K562 (cell line): ENCODE data around the gene VWA3A. TPM values are rescaled to one million over a fixed set of nuclear protein-coding genes. Genes with fewer than 3 reads are reported as not detected.

Experiments
- ATAC-seq: fragments of 200-7000 bp; cut with Tn5 transposase; 3 replicates; pipeline ENCODE4 v1.9.1; 2020; ENCODE audit warnings: moderate library complexity
- BruUV-seq: library from RNA; stranded (reverse); fragments of 400-500 nt; replicated peaks from 2 replicates; lab custom pipeline; 2021; lab: Mats Ljungman, UMichigan
- CTCF ChIA-PET: fragments of 300-600 bp; formaldehyde crosslinking; extraction: SDS; loops from one replicate; lab custom pipeline; 2021; ENCODE audit warnings: low intra/inter-chr PET ratio; lab: Yijun Ruan, JAX
- POLR2A ChIA-PET: fragments of 300-600, 350-650 bp; sonication (Branson Sonifier 250); formaldehyde crosslinking; extraction: SDS; loops from one replicate; lab custom pipeline; 2021; ENCODE audit warnings: antibody characterized with exemption, inconsistent platforms; lab: Yijun Ruan, JAX
- DNase-seq, 4 experiments: peaks; one replicate each; pipeline versions ENCODE4 v3.0.0 to v3.0.0-alpha.2; 2011 to 2018; ENCODE audit warnings: low spot score in 3 of 4, mixed read lengths in 3 of 4; ENCODE audit errors: extremely low read depth in 1 of 4
- FAIRE-seq: peaks from 2 replicates; lab custom pipeline; 2011; peaks lifted over from hg19 to GRCh38; lab: Jason Lieb, UNC
- H2AFZ ChIP-seq: 2 replicates; pipeline ENCODE4 v1.6.0; 2011; ENCODE audit warnings: low read depth, low read length, control low read depth, inconsistent platforms
- H3K27ac ChIP-seq: fragments of 200-600 bp; 3 replicates; pipeline ENCODE4 v1.8.0; 2011; ENCODE audit warnings: low read depth, mild to moderate bottlenecking, control low read depth, inconsistent platforms, low read length, moderate library complexity, mixed read lengths; ENCODE audit errors: extremely low read depth
- H3K27me3 ChIP-seq, 2 experiments: fragments of 300-600 bp in 1 of 2; 2 replicates in 1 of 2; 3 replicates in 1 of 2; pipeline versions ENCODE4 v1.6.0 to v1.8.0; 2011; ENCODE audit warnings: inconsistent platforms in 2 of 2, low read length in 2 of 2, mild to moderate bottlenecking in 1 of 2, mixed read lengths in 1 of 2, moderate library complexity in 1 of 2; ENCODE audit not compliant: control insufficient read depth in 2 of 2, insufficient read depth in 2 of 2
- H3K36me3 ChIP-seq: fragments of 300-600 bp; 3 replicates; pipeline ENCODE4 v1.8.0; 2011; ENCODE audit warnings: mild to moderate bottlenecking, low read length, inconsistent platforms; ENCODE audit not compliant: control insufficient read depth, insufficient read depth
- H3K4me1 ChIP-seq, 2 experiments: fragments of 200-600 bp in 1 of 2; replicated peaks in 1 of 2; 2 replicates in 1 of 2; 3 replicates in 1 of 2; pipeline versions ENCODE4 v1.5.1 to v1.8.0; 2011; ENCODE audit warnings: inconsistent platforms in 2 of 2, low read length in 2 of 2, mild to moderate bottlenecking in 1 of 2, mixed read lengths in 1 of 2, moderate library complexity in 1 of 2; ENCODE audit not compliant: control insufficient read depth in 2 of 2, insufficient read depth in 2 of 2
- H3K4me2 ChIP-seq: 2 replicates; pipeline ENCODE4 v1.6.1; 2011; ENCODE audit warnings: low read length, control low read depth, inconsistent platforms, mixed read lengths; ENCODE audit not compliant: insufficient read depth
- H3K4me3 ChIP-seq: fragments of 200-600 bp; sonication (generic), shearing (Covaris generic); 2 replicates; pipeline ENCODE4 v1.5.1; 2016; ENCODE audit warnings: control low read depth, inconsistent platforms
- H3K79me2 ChIP-seq: fragments of 200-600 bp; 3 replicates; pipeline ENCODE4 v1.8.0; 2011; ENCODE audit warnings: low read length, inconsistent platforms; ENCODE audit not compliant: control insufficient read depth, insufficient read depth
- H3K9ac ChIP-seq, 2 experiments: 2 replicates each; pipeline versions ENCODE4 v1.6.0 to v1.6.1; 2011; ENCODE audit warnings: low read depth in 2 of 2, low read length in 2 of 2, control low read depth in 1 of 2, inconsistent platforms in 1 of 2, mild to moderate bottlenecking in 1 of 2, mixed read lengths in 1 of 2; ENCODE audit not compliant: insufficient read depth in 1 of 2
- H3K9me1 ChIP-seq: one replicate; pipeline ENCODE4 v1.6.0; 2011; ENCODE audit warnings: inconsistent platforms, mild to moderate bottlenecking, low read length, moderate library complexity; ENCODE audit not compliant: control insufficient read depth, insufficient read depth
- H3K9me3 ChIP-seq: replicated peaks from 2 replicates; pipeline ENCODE4 v1.5.1; 2011; ENCODE audit warnings: low read depth, low read length, inconsistent platforms; ENCODE audit not compliant: control insufficient read depth, insufficient read depth
- H4K20me1 ChIP-seq: replicated peaks from 2 replicates; pipeline ENCODE4 v1.6.1; 2011; ENCODE audit warnings: low read length, inconsistent platforms, mixed read lengths; ENCODE audit not compliant: control insufficient read depth, insufficient read depth
- CEBPG ChIP-seq, 3 experiments: fragments of 200-800 bp in 1 of 3; sonication (Bioruptor generic) in 1 of 3; sonication (generic) in 1 of 3; formaldehyde crosslinking in 1 of 3; IDR thresholded peaks in 2 of 3; conservative IDR thresholded peaks in 1 of 3; 2 replicates each; pipeline versions ENCODE4 v1.6.1 to v1.8.0; 2016 to 2022; ENCODE audit warnings: missing compliant biosample characterization in 2 of 3, missing genetic modification characterization in 2 of 3, mild to moderate bottlenecking in 1 of 3, missing genetic modification reagents in 1 of 3
- CREBBP ChIP-seq: IDR thresholded peaks from one replicate; pipeline ENCODE4 v1.6.1; 2012; ENCODE audit warnings: low read depth, mild to moderate bottlenecking, control low read depth, inconsistent platforms, low read length
- GATAD2A ChIP-seq: fragments of 450-650 bp; IDR thresholded peaks from 2 replicates; pipeline ENCODE4 v1.6.1; 2017
- HOXB6 ChIP-seq: fragments of 250-450 bp; sonication (Bioruptor Pico); IDR thresholded peaks from 2 replicates; pipeline ENCODE4 v1.5.1; 2022; ENCODE audit warnings: mild to moderate bottlenecking, borderline replicate concordance
- SNRNP70 ChIP-seq: fragments of 200-400 bp; formaldehyde crosslinking; optimal IDR thresholded peaks from 2 replicates; pipeline ENCODE3; 2017; ENCODE audit warnings: low read depth, low read length
- TBL1XR1 ChIP-seq, 2 experiments: IDR thresholded peaks; 2 replicates each; pipeline ENCODE4 v1.6.1; 2012; ENCODE audit warnings: improper control_type of control experiment in 2 of 2, low read length in 2 of 2, mild to moderate bottlenecking in 1 of 2
- TCFL5 ChIP-seq: fragments of 250-450 bp; sonication (Bioruptor Pico); conservative IDR thresholded peaks from 2 replicates; pipeline ENCODE4 v1.6.1; 2021; ENCODE audit warnings: mild to moderate bottlenecking, moderate library complexity, matching md5 sums
- ZNF764 ChIP-seq: fragments of 250-450 bp; sonication (Bioruptor Pico); IDR thresholded peaks from 2 replicates; pipeline ENCODE4 v1.4.0; 2020; ENCODE audit warnings: low read depth, mild to moderate bottlenecking, moderate library complexity
- WGBS: fragments of 100-300 bp; shearing (Covaris generic); methylation state at CpG from one replicate; pipeline ENCODE4 v1.1.6; 2016; ENCODE audit warnings: low coverage, mixed read lengths; ENCODE audit not compliant: insufficient coverage; ENCODE audit errors: missing lambda C conversion rate; 5-methylcytosine and 5-hydroxymethylcytosine counted together
- in situ Hi-C: fragments of 300-500 bp; cut with MboI; formaldehyde crosslinking; loops from 4 replicates; pipeline ENCODE4 v1.15.0; 2018; ENCODE audit warnings: inconsistent platforms, mixed read lengths
- intact Hi-C: fragments of 100-400 bp; cut with micrococcal nuclease; formaldehyde crosslinking; loops from 2 replicates; pipeline ENCODE4 v1.14.2; 2022
- polyA plus RNA-seq, 8 experiments: library from polyadenylated mRNA; depleted of rRNA in 4 of 8; stranded (reverse) in 5 of 8; unstranded in 3 of 8; fragments of >200 nt; fragmentation: Nextera tagmentation in 2 of 8; fragmentation: Illumina TruSeq in 1 of 8; extraction: Ambion mirVana in 2 of 8; extraction: Trizol in 1 of 8; gene quantifications; 2 replicates each; pipeline versions ENCODE4 v1.2.1 to v1.2.3, GENCODE V29; 2011 to 2014; ENCODE audit warnings: inconsistent platforms in 1 of 8, missing spikeins in 1 of 8
- total RNA-seq, 7 experiments: library from RNA; depleted of rRNA in 6 of 7; stranded (reverse); fragments of >200 nt in 6 of 7; fragmentation: Illumina TruSeq in 2 of 7; extraction: Trizol in 2 of 7; gene quantifications; 2 replicates each; pipeline versions ENCODE4 v1.2.1 to v1.2.3, GENCODE V29; 2011 to 2021; ENCODE audit warnings: low replicate concordance in 1 of 7

VWA3A gene
- total and polyA plus RNA-seq, 9 of the 15 experiments (the other 6 are each of a cell fraction or from before 2014, with no cell fraction given), result not detected

GRCh38 chr16:22089910-22090309 is 2.4 kb upstream of the VWA3A start:
- intact Hi-C loops, result no loop called here
- no peaks in the 10 kb centered on the region for H3K79me2 ChIP-seq
- H3K4me1 ChIP-seq, result no peaks in the 10 kb centered on the region; a peak in 2 of 5 replicates
- H3K36me3 ChIP-seq, result no peaks in the 10 kb centered on the region
- no peak for TF ChIP-seq GATAD2A
- no peak for TF ChIP-seq ZNF764 (CRISPR knock-in tag)
- TF ChIP-seq HOXB6 (CRISPR knock-in tag), result no peak
- no peak for TF ChIP-seq SNRNP70
- no peak for TF ChIP-seq CEBPG (CRISPR knock-in tag; IDR thresholded peaks at IDR 0.05)
- TF ChIP-seq CEBPG (tag; conservative IDR thresholded peaks at IDR 0.05 in 1 of 2, IDR thresholded peaks at IDR 0.05 in 1 of 2), result no peak
- no peak for TF ChIP-seq TCFL5
- no peak for TF ChIP-seq TBL1XR1 (IDR thresholded peaks at IDR 0.05; ENCODE audit: low read length in 2 of 2)
- TF ChIP-seq CREBBP, result no peak
- TF ChIP-seq, all 486 proteins: peak for 0
- WGBS, result 0% methylated on average over 4 of the region's 4 CpGs
- no peak overlapping the region for H2AFZ ChIP-seq
- no peak for ATAC-seq
- ChIA-PET POLR2A (interaction anchor here (0.9 kb wide), 1 partner anchor 9 kb away, joined by 3 read pairs; no protein-coding TSS in a partner anchor), CTCF (no interaction called here)
- no peak for FAIRE-seq
- H4K20me1 ChIP-seq, result no peaks in the 10 kb centered on the region
- DNase-seq, result no peak
- no peak overlapping the region for H3K4me3 ChIP-seq
- peaks cover 5 to 8% of the 10 kb centered on the region in 2 experiments; a peak in 4 of 5 replicates for H3K27me3 ChIP-seq
- no peaks in the 10 kb centered on the region for H3K9me1 ChIP-seq
- no peaks in the 10 kb centered on the region for H3K9me3 ChIP-seq
- BruUV-seq, result no TSS peak
- H3K4me2 ChIP-seq, result no peak overlapping the region
- H3K27ac ChIP-seq, result no peak overlapping the region
- in situ Hi-C loops, result no loop called here
- no peak overlapping the region for H3K9ac ChIP-seq
